CD1c-positive myeloid dendritic cell (primary cell): ENCODE results near the gene ANKRD55.
"Not testable (repeated sequence)": the region's sequence is repeated elsewhere in the genome, so short reads cannot be mapped to it uniquely, and the experiment has no call there.

Experiments
- DNase-seq: peaks from one replicate; pipeline ENCODE4 v3.0.0-alpha.2; 2016; ENCODE audit errors: extremely low spot score

Gene ANKRD55

GRCh38 chr5:56253126-56253525 is 20.0 kb upstream of the ANKRD55 start:
- no peak for DNase-seq

- DNase-seq, result no peak
Measured at GRCh38 chr5:56251918-56252553, 18.9 kb upstream of the ANKRD55 start.

GRCh38 chr5:56251440-56251839 is 18.3 kb upstream of the ANKRD55 start:
- no peak for DNase-seq

GRCh38 chr5:56250011-56250410 is 16.9 kb upstream of the ANKRD55 start:
- no peak for DNase-seq

- not testable (repeated sequence) for DNase-seq
Measured at GRCh38 chr5:56249085-56249484, 16.0 kb upstream of the ANKRD55 start.

- DNase-seq, result no peak
Measured at GRCh38 chr5:56247592-56247991, 14.5 kb upstream of the ANKRD55 start.

GRCh38 chr5:56246769-56247168 is 13.6 kb upstream of the ANKRD55 start:
- no peak for DNase-seq

- no peak for DNase-seq
Measured at GRCh38 chr5:56245481-56245880, 12.4 kb upstream of the ANKRD55 start.

GRCh38 chr5:56244627-56245026 is 11.5 kb upstream of the ANKRD55 start:
- no peak for DNase-seq

- not testable (repeated sequence) for DNase-seq
Measured at GRCh38 chr5:56242271-56242670, 9.1 kb upstream of the ANKRD55 start.

GRCh38 chr5:56232538-56232937 is 592 bp downstream of the ANKRD55 start:
- DNase-seq, result no peak

GRCh38 chr5:56230576-56230975 is 2.6 kb downstream of the ANKRD55 start:
- DNase-seq, result no peak

GRCh38 chr5:56229111-56229510 is 4.0 kb downstream of the ANKRD55 start:
- DNase-seq, result no peak

GRCh38 chr5:56228631-56229030 is 4.5 kb downstream of the ANKRD55 start:
- no peak for DNase-seq

GRCh38 chr5:56227691-56228090 is 5.4 kb downstream of the ANKRD55 start:
- no peak for DNase-seq

GRCh38 chr5:56223298-56223697 is 9.8 kb downstream of the ANKRD55 start:
- not testable (repeated sequence) for DNase-seq

- not testable (repeated sequence) for DNase-seq
Measured at GRCh38 chr5:56221601-56222000, 11.5 kb downstream of the ANKRD55 start.

GRCh38 chr5:56215019-56215830 is 17.9 kb downstream of the ANKRD55 start:
- no peak for DNase-seq

GRCh38 chr5:56213886-56214535 is 19.1 kb downstream of the ANKRD55 start:
- DNase-seq, result not testable (repeated sequence)

- no peak for DNase-seq
Measured at GRCh38 chr5:56212130-56212879, 20.8 kb downstream of the ANKRD55 start.

GRCh38 chr5:56211298-56211865 is 21.7 kb downstream of the ANKRD55 start:
- DNase-seq, result no peak

GRCh38 chr5:56208681-56209080 is 24.4 kb downstream of the ANKRD55 start:
- DNase-seq, result no peak
